PFSK-1 (cell line): ENCODE results near the gene ZC3H12C.

Source experiments
- POLR2AphosphoS5 ChIP-seq: IDR thresholded peaks from 2 replicates; pipeline ENCODE4 v1.6.1; 2012; ENCODE audit warnings: low read depth, mild to moderate bottlenecking, control low read depth, low read length, moderate library complexity
- SIN3A ChIP-seq: IDR thresholded peaks from 2 replicates; pipeline ENCODE4 v1.6.1; 2012; ENCODE audit warnings: mild to moderate bottlenecking, low read length, moderate library complexity, borderline replicate concordance; ENCODE audit not compliant: insufficient read depth
- TAF1 ChIP-seq: IDR thresholded peaks from 2 replicates; pipeline ENCODE4 v1.6.1; 2012; ENCODE audit warnings: low read length, control low read depth, borderline replicate concordance; ENCODE audit not compliant: insufficient read depth
- TF ChIP-seq, protein P1 (sequence below), 2 experiments: IDR thresholded peaks; 2 replicates each; pipeline versions ENCODE4 v1.6.1 to v1.8.0; 2011 to 2012; ENCODE audit warnings: low read depth in 2 of 2, low read length in 2 of 2, control low read depth in 1 of 2, inconsistent platforms in 1 of 2, mild to moderate bottlenecking in 1 of 2, moderate library complexity in 1 of 2; ENCODE audit not compliant: insufficient read depth in 1 of 2

DNA sequence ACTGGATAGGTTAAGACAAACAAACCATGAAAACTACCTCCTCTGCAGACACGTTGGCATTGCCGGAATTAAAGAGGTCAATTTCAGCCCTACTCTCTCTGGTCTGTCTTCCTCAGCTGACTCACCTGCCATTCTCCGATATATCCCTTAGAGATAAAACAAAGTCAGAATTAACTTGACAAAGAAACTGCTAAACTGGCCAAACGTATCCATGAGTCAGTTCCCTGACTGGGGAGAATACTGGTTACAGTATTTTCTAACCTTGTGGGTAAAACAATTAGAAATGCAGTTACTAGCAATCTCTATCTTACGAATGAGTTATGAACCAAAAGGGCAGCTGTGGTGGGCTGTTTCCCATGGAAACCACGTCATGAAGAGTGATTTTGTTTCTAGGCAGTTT, 107.0 kb downstream of the ZC3H12C start:
- TF ChIP-seq POLR2AphosphoS5 (no peak), TAF1 (no peak), SIN3A (no peak)
- TF ChIP-seq, protein P1, sequence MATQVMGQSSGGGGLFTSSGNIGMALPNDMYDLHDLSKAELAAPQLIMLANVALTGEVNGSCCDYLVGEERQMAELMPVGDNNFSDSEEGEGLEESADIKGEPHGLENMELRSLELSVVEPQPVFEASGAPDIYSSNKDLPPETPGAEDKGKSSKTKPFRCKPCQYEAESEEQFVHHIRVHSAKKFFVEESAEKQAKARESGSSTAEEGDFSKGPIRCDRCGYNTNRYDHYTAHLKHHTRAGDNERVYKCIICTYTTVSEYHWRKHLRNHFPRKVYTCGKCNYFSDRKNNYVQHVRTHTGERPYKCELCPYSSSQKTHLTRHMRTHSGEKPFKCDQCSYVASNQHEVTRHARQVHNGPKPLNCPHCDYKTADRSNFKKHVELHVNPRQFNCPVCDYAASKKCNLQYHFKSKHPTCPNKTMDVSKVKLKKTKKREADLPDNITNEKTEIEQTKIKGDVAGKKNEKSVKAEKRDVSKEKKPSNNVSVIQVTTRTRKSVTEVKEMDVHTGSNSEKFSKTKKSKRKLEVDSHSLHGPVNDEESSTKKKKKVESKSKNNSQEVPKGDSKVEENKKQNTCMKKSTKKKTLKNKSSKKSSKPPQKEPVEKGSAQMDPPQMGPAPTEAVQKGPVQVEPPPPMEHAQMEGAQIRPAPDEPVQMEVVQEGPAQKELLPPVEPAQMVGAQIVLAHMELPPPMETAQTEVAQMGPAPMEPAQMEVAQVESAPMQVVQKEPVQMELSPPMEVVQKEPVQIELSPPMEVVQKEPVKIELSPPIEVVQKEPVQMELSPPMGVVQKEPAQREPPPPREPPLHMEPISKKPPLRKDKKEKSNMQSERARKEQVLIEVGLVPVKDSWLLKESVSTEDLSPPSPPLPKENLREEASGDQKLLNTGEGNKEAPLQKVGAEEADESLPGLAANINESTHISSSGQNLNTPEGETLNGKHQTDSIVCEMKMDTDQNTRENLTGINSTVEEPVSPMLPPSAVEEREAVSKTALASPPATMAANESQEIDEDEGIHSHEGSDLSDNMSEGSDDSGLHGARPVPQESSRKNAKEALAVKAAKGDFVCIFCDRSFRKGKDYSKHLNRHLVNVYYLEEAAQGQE (IDR thresholded peaks at IDR 0.05; ENCODE audit: insufficient read depth in 1 of 2, low read depth in 2 of 2, low read length in 2 of 2), result no peak
